Nephron progenitor cell (in vitro differentiated cells): Measurements from ENCODE around the gene MMP28.

ENCODE experiments used
- DNase-seq: peaks from one replicate; pipeline ENCODE4 v3.0.0; 2021
- H3K27ac Mint-ChIP-seq: 2 replicates; pipeline ENCODE4 v1.8.0; 2021; ENCODE audit warnings: mild to moderate bottlenecking, moderate library complexity, mixed read lengths
- H3K27me3 Mint-ChIP-seq: 2 replicates; pipeline ENCODE4 v1.8.0; 2021; ENCODE audit warnings: mild to moderate bottlenecking, low read depth, mixed read lengths; ENCODE audit not compliant: poor library complexity
- H3K36me3 Mint-ChIP-seq: 2 replicates; pipeline ENCODE4 v1.8.0; 2021; ENCODE audit warnings: low read depth, mixed read lengths
- H3K4me1 Mint-ChIP-seq: 2 replicates; pipeline ENCODE4 v1.8.0; 2021; ENCODE audit warnings: mixed read lengths
- H3K4me3 Mint-ChIP-seq: 2 replicates; pipeline ENCODE4 v1.8.0; 2021; ENCODE audit warnings: mild to moderate bottlenecking, moderate library complexity, mixed read lengths
- H3K9me3 Mint-ChIP-seq: 2 replicates; pipeline ENCODE4 v1.8.0; 2021; ENCODE audit warnings: mild to moderate bottlenecking, moderate library complexity, mixed read lengths
- CTCF ChIP-seq: fragments of 200-600 bp; sonication (generic); IDR thresholded peaks from 2 replicates; pipeline ENCODE4 v1.5.0; 2021; ENCODE audit warnings: antibody characterized with exemption

The MMP28 gene

GRCh38 chr17:35764123-35764991, 31.1 kb downstream of the MMP28 start:
- peak overlapping the region; percentile 84 for H3K4me3 Mint-ChIP-seq
- H3K36me3 Mint-ChIP-seq, result no peaks in the 10 kb centered on the region
- H3K4me1 Mint-ChIP-seq, result peaks cover 19% of the 10 kb centered on the region
- H3K27me3 Mint-ChIP-seq, result peaks cover 26% of the 10 kb centered on the region
- no peak overlapping the region for H3K27ac Mint-ChIP-seq
- H3K9me3 Mint-ChIP-seq, result no peaks in the 10 kb centered on the region
- peak; percentile 96 for DNase-seq
- peak; percentile 88 for TF ChIP-seq CTCF

DNA sequence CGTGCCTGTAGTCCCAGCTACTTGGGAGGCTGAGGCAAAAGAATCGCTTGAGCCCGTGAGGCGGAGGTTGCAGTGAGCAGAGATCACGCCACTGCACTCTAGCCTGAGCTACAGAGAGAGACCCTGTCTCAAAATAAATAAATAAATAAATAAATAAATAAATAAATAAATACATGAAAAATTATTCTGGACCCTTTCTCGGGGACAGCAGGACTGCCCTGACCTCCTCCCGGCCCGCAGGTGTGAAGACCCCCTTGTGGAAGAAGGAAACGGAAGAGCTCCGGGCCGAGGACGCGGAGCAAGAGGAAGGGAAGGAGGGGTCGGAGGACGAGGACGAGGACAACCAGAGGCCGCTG, 31.7 kb downstream of the MMP28 start:
- TF ChIP-seq CTCF, result no peak
- no peaks in the 10 kb centered on the region for H3K9me3 Mint-ChIP-seq
- no peaks in the 10 kb centered on the region for H3K36me3 Mint-ChIP-seq
- DNase-seq, result no peak
- H3K27me3 Mint-ChIP-seq, result peaks cover 24% of the 10 kb centered on the region
- peak overlapping the region; percentile 74 for H3K4me3 Mint-ChIP-seq
- H3K27ac Mint-ChIP-seq, result peak overlapping the region; percentile 22
- peaks cover 24% of the 10 kb centered on the region for H3K4me1 Mint-ChIP-seq

DNA sequence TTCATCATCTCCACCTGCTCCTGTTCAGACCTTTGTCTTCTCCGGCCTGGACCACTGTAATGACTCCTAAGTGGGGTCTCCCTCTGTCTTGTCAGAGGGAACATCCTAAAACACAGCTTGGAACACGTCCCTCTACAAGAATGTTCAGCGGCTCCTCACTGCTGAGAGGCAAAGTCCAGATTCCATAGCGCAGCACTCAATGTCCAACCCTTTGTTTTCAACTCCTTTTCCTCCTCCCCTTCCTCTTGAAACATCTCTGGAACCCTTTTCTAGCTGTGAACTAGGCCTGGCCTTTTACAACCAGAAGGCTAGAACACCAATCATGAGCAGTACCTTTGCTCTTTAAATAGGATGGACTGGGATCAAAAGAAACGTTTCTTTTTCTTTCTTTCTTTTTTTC, 33.8 kb downstream of the MMP28 start:
- Mint-ChIP-seq H3K4me3 (no peak overlapping the region), H3K9me3 (no peaks in the 10 kb centered on the region), H3K27me3 (peaks cover 11% of the 10 kb centered on the region), H3K4me1 (peaks cover 25% of the 10 kb centered on the region), H3K36me3 (no peaks in the 10 kb centered on the region), H3K27ac (no peak overlapping the region)
- TF ChIP-seq CTCF, result no peak
- no peak for DNase-seq

- TF ChIP-seq CTCF, result no peak
- H3K27me3 Mint-ChIP-seq, result peaks cover 14% of the 10 kb centered on the region
- H3K27ac Mint-ChIP-seq, result no peak within 1 kb of the TSS
- H3K36me3 Mint-ChIP-seq, result no peaks in the 10 kb centered on the region
- DNase-seq, result no peak
- no peak within 1 kb of the TSS for H3K4me3 Mint-ChIP-seq
- H3K4me1 Mint-ChIP-seq, result peaks cover 18% of the 10 kb centered on the region
- H3K9me3 Mint-ChIP-seq, result no peaks in the 10 kb centered on the region
Observed at GRCh38 chr17:35760587-35760986, 34.9 kb downstream of the MMP28 start, which contains the start of gene C17orf50. TSS of gene C17orf50 (plus strand) at chr17:35760887. CDS start at chr17:35760942, 55 bp downstream.

- TF ChIP-seq CTCF, result no peak
Observed at GRCh38 chr17:35757243-35757642, 38.2 kb downstream of the MMP28 start.

More at GRCh38 chr17:35757243-35757642, 38.2 kb downstream of the MMP28 start:
- peaks cover 19% of the 10 kb centered on the region for H3K27me3 Mint-ChIP-seq
- H3K27ac Mint-ChIP-seq, result no peak overlapping the region
- H3K9me3 Mint-ChIP-seq, result no peaks in the 10 kb centered on the region
- peaks cover 12% of the 10 kb centered on the region for H3K4me1 Mint-ChIP-seq
- no peaks in the 10 kb centered on the region for H3K36me3 Mint-ChIP-seq
- H3K4me3 Mint-ChIP-seq, result no peak overlapping the region
- DNase-seq, result no peak
